Loucy (cell line): ENCODE measurements around the gene CASP12.

Source experiments
- H2AFZ ChIP-seq: fragments of 200-600 bp; sonication (generic); 2 replicates; pipeline ENCODE4 v1.6.0; 2016; ENCODE audit warnings: antibody characterized with exemption, mild to moderate bottlenecking, low read length, moderate library complexity
- H3F3A ChIP-seq: fragments of 200-600 bp; 2 replicates; pipeline ENCODE4 v1.6.0; 2016; ENCODE audit warnings: antibody characterized with exemption, low read depth, mild to moderate bottlenecking
- H3K27me3 ChIP-seq: fragments of 200-600 bp; sonication (generic); 2 replicates; pipeline ENCODE4 v1.6.1; 2014; ENCODE audit warnings: low read length, mild to moderate bottlenecking; ENCODE audit not compliant: insufficient read depth, poor library complexity, severe bottlenecking
- H3K36me3 ChIP-seq: fragments of 200-600 bp; sonication (generic); 2 replicates; pipeline ENCODE4 v1.6.1; 2016; ENCODE audit warnings: low read length; ENCODE audit not compliant: insufficient read depth
- H3K4me1 ChIP-seq: fragments of 200-600 bp; sonication (generic); 2 replicates; pipeline ENCODE4 v1.5.1; 2014; ENCODE audit warnings: low read length, mild to moderate bottlenecking; ENCODE audit not compliant: insufficient read depth, poor library complexity, severe bottlenecking
- H3K4me2 ChIP-seq: fragments of 200-600 bp; sonication (generic); 2 replicates; pipeline ENCODE4 v1.6.0; 2014; ENCODE audit warnings: antibody characterized with exemption, low read length, low read depth, mild to moderate bottlenecking; ENCODE audit not compliant: poor library complexity, severe bottlenecking
- H3K4me3 ChIP-seq: fragments of 200-600 bp; sonication (generic); 2 replicates; pipeline ENCODE4 v1.5.1; 2014; ENCODE audit warnings: low read length, mild to moderate bottlenecking, mixed read lengths; ENCODE audit not compliant: poor library complexity, severe bottlenecking
- H3K79me2 ChIP-seq: fragments of 200-600 bp; sonication (generic); 2 replicates; pipeline ENCODE4 v1.6.1; 2014; ENCODE audit warnings: low read length; ENCODE audit not compliant: insufficient read depth
- H3K9ac ChIP-seq: fragments of 200-600 bp; sonication (generic); 2 replicates; pipeline ENCODE4 v1.6.0; 2014; ENCODE audit warnings: mild to moderate bottlenecking, low read depth, low read length, moderate library complexity; ENCODE audit not compliant: poor library complexity, severe bottlenecking
- H3K9me2 ChIP-seq: fragments of 200-600 bp; sonication (generic); replicated peaks from 2 replicates; pipeline ENCODE4 v1.6.1; 2016; ENCODE audit warnings: low read depth, low read length, mixed read lengths
- H3K9me3 ChIP-seq: fragments of 200-600 bp; sonication (generic); 2 replicates; pipeline ENCODE4 v1.6.1; 2014; ENCODE audit warnings: mild to moderate bottlenecking, antibody characterized with exemption, low read length, low read depth; ENCODE audit not compliant: insufficient read depth
- H4K20me1 ChIP-seq: fragments of 200-600 bp; sonication (generic); 2 replicates; pipeline ENCODE4 v1.6.0; 2014; ENCODE audit warnings: antibody characterized with exemption, low read length, mild to moderate bottlenecking; ENCODE audit not compliant: insufficient read depth, poor library complexity, severe bottlenecking
- EZH2phosphoT487 ChIP-seq: fragments of 200-600 bp; IDR thresholded peaks from 2 replicates; pipeline ENCODE4 v1.6.1; 2018; ENCODE audit warnings: antibody characterized with exemption, mild to moderate bottlenecking, moderate library complexity, borderline replicate concordance
- TF ChIP-seq, protein P1 (sequence below): fragments of 200-600 bp; sonication (generic); conservative IDR thresholded peaks from 2 replicates; pipeline ENCODE4 v1.5.1; 2014; ENCODE audit warnings: mild to moderate bottlenecking, antibody characterized with exemption, low read length

The CASP12 gene

DNA sequence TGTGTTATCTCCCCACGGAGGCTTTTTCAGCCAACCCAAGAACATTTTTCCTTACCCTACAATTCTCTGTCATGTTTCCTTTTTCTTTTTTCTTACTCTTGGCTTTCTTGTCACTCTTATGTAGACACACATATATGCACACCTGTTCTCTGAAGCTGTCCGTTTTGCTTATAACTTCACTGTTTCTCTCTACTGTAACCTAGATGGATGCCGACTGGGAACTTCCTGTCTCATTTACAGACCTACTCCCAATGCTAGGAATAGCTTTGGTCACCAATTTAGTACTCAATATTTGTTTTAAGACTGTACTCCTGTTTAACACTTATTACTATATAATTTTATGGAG lies 9.9 kb upstream of the CASP12 start:
- Histone ChIP-seq H2AFZ (no peak overlapping the region), H4K20me1 (no peaks in the 10 kb centered on the region), H3K36me3 (no peaks in the 10 kb centered on the region), H3K9ac (no peak overlapping the region), H3K9me3 (no peaks in the 10 kb centered on the region), H3K79me2 (no peaks in the 10 kb centered on the region), H3K9me2 (no peaks in the 10 kb centered on the region), H3K4me1 (no peaks in the 10 kb centered on the region), H3K27me3 (no peaks in the 10 kb centered on the region), H3K4me3 (no peak overlapping the region), H3F3A (no peaks in the 10 kb centered on the region), H3K4me2 (no peak overlapping the region)
- TF ChIP-seq EZH2phosphoT487, result no peak
- TF ChIP-seq, protein P1, sequence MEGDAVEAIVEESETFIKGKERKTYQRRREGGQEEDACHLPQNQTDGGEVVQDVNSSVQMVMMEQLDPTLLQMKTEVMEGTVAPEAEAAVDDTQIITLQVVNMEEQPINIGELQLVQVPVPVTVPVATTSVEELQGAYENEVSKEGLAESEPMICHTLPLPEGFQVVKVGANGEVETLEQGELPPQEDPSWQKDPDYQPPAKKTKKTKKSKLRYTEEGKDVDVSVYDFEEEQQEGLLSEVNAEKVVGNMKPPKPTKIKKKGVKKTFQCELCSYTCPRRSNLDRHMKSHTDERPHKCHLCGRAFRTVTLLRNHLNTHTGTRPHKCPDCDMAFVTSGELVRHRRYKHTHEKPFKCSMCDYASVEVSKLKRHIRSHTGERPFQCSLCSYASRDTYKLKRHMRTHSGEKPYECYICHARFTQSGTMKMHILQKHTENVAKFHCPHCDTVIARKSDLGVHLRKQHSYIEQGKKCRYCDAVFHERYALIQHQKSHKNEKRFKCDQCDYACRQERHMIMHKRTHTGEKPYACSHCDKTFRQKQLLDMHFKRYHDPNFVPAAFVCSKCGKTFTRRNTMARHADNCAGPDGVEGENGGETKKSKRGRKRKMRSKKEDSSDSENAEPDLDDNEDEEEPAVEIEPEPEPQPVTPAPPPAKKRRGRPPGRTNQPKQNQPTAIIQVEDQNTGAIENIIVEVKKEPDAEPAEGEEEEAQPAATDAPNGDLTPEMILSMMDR, result no peak

DNA sequence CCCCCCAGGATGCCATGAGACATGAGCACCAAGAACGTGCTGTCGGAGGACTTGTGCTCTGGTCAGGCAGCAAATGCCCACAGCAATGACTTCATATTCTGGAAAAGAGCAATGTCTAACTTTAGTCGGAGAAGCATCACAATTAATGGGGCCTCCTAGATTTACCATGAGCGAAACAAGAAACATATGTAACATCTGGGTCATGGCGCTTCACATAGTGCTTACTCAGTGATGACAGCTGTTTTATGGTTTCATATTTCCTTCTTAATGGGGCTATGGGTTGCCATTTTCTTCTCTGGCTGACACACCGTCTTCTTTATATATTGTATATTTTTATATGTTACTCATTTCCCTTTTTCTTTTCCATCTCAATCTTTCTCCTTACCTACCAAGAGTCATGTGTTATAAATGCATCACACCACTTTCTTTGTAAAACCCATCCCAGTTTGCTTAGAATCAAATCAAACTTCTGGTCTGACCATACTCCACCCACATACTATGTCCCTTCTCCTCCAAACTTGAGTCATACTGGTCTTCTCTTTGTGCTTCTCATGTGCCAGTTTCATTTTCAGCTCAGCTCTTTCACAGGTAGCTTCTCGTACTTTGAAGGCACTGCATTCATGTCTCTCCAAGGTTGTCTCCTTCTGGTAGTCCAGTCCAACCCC lies 9.4 kb upstream of the CASP12 start:
- no peak overlapping the region for H3K4me2 ChIP-seq
- no peaks in the 10 kb centered on the region for H3K9me3 ChIP-seq
- H3K27me3 ChIP-seq, result no peaks in the 10 kb centered on the region
- no peaks in the 10 kb centered on the region for H3K36me3 ChIP-seq
- H3K79me2 ChIP-seq, result no peaks in the 10 kb centered on the region
- H3F3A ChIP-seq, result no peaks in the 10 kb centered on the region
- no peak overlapping the region for H3K4me3 ChIP-seq
- H3K9me2 ChIP-seq, result no peaks in the 10 kb centered on the region
- H2AFZ ChIP-seq, result no peak overlapping the region
- H3K4me1 ChIP-seq, result no peaks in the 10 kb centered on the region
- no peaks in the 10 kb centered on the region for H4K20me1 ChIP-seq
- H3K9ac ChIP-seq, result no peak overlapping the region
- TF ChIP-seq, protein P1, result no peak
- no peak for TF ChIP-seq EZH2phosphoT487

DNA sequence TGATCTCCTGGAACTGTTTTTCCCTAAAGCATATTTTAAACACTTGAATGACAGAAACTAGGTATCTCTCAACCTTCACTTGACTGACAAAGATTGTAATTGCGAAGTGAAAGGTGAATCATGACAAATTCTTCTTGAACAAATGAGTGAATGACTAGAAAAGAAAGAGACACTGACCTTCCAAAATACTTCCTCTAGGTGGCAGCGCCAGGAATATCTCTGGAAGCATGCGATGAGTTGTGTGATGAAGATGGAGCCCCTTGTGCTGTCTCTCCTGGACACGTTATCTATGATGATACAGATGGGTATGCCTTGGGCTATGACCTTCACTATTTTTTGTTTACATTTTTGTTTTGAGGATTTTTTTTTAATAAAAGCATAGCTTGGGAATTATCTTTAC lies 7.0 kb upstream of the CASP12 start:
- Histone ChIP-seq H2AFZ (no peak overlapping the region), H3F3A (no peaks in the 10 kb centered on the region), H3K9me2 (no peaks in the 10 kb centered on the region), H3K4me1 (peaks cover 3% of the 10 kb centered on the region), H3K4me3 (no peak overlapping the region), H3K27me3 (no peaks in the 10 kb centered on the region), H3K36me3 (no peaks in the 10 kb centered on the region), H3K79me2 (no peaks in the 10 kb centered on the region), H3K9ac (no peak overlapping the region), H3K4me2 (no peak overlapping the region), H4K20me1 (no peaks in the 10 kb centered on the region), H3K9me3 (no peaks in the 10 kb centered on the region)
- TF ChIP-seq, protein P1, result peak; percentile 52
- no peak for TF ChIP-seq EZH2phosphoT487
